NOMO-1 treated with DMSO at 0.1 percent for 48 hours (cell line): Measurements from ENCODE around the gene KHK.
A peak's percentile ranks its signal among the peaks of the same experiment; 100 is the strongest.

ENCODE experiments used
- DNase-seq: peaks from one replicate; lab custom pipeline; 2025; ENCODE audit not compliant: unreplicated experiment; lab: John Stamatoyannopoulos, UW

The KHK gene

DNA sequence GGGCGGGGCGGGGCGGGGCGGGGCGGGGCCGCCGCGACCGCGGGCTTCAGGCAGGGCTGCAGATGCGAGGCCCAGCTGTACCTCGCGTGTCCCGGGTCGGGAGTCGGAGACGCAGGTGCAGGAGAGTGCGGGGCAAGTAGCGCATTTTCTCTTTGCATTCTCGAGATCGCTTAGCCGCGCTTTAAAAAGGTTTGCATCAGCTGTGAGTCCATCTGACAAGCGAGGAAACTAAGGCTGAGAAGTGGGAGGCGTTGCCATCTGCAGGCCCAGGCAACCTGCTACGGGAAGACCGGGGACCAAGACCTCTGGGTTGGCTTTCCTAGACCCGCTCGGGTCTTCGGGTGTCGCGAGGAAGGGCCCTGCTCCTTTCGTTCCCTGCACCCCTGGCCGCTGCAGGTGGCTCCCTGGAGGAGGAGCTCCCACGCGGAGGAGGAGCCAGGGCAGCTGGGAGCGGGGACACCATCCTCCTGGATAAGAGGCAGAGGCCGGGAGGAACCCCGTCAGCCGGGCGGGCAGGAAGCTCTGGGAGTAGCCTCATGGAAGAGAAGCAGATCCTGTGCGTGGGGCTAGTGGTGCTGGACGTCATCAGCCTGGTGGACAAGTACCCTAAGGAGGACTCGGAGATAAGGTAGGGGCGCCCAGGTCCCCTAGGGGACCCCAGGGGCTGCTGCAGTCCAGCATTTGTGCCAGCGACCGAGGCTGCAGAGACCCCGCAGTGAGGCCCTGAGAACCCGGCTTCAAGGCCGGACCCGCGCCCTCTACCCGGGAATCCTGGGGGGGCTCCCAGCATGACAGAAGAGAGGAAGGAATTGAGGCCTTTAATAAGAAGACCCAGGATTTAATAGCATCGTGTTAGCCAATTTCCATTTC lies at the start of gene KHK:
KHK (plus strand) TSS at position 49 of the 870 bp plus-strand sequence; CDS start at position 537, 488 bp downstream.
- no peak for DNase-seq

- DNase-seq: no peak
Measured at GRCh38 chr2:27038012-27038411, 48.6 kb upstream of the KHK start.

GRCh38 chr2:27038631-27039339 lies 47.8 kb upstream of the KHK start:
- DNase-seq: no peak

GRCh38 chr2:27039426-27039825 lies 47.1 kb upstream of the KHK start:
- no peak for DNase-seq

DNA sequence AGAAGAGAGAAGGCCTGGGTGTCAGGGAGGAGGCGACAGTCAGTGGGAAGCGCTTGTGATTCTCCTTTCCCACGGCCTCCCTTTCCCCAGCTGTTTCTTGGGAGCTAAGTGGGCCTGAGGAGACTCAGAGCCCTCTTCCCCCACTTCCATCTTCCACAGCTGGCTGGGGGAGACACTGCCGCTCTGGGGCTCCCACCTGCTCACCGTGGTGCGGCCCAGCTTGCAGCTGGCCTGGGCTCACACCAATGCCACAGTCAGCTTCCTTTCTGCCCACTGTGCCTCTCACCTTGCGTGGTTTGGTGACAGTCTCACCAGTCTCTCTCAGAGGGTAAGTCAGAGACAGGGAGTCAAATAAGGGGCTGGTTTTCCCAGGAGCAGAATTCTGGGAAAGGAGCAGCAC lies 46.7 kb upstream of the KHK start:
- DNase-seq: no peak

GRCh38 chr2:27040282-27040681 lies 46.3 kb upstream of the KHK start:
- no peak for DNase-seq

DNA sequence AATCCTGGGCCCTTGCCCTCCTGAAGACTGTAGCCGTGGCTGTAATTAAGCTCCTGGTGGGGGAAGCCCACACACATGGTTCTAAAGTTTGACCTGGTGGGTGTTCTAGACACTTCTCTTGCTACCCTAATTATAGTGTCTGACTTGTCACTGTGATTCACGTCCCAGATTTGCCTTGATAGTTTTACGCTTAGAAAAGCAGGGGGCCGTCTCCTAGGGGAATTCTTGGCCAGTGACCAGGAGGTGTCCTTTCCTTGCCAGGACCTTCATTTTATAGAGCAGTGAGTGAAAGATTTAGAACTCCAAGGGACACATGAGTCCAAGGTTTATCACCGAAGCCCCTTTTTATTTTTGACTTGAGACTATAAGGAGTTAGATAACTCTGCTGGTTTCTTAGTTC lies 44.8 kb upstream of the KHK start:
- no peak for DNase-seq

- no peak for DNase-seq
Measured at GRCh38 chr2:27042159-27042661, 44.4 kb upstream of the KHK start.

GRCh38 chr2:27042985-27043634 lies 43.5 kb upstream of the KHK start:
- DNase-seq: no peak

- no peak for DNase-seq
Measured at GRCh38 chr2:27049422-27050280, 36.9 kb upstream of the KHK start.

DNA sequence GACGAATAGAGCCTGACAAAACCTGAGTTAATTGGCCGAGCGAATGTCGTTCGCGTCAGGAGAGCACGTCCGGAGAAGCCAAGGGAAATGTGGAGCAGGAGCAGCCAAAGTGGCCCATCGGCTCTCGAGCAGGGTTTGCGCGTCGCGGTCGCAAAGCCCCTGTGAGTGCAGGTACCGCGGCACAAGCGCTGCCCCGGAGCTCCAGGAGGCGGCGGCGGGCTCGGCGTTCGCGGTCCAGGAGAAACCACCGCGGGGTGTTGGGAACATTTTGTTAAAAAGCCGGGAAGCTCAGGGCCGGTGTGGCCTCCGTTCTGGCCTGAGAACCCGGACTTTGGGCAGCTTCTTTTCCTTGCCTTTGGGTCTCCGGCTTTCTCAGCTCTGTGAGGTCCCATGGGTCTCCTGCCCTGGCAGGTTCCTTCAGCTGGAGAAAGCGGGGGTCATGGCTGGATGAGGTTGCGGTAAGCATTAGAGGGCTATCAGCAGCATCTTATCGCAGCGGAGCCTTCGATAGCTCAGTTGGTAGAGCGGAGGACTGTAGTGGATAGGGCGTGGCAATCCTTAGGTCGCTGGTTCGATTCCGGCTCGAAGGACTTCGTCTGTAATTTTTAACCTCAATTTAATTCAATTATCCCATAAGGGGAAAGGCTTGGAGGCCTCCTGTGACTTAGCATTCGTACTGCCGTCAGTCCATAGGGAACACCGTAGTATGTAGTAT lies 36.1 kb upstream of the KHK start:
- peak; percentile 95 for DNase-seq

DNA sequence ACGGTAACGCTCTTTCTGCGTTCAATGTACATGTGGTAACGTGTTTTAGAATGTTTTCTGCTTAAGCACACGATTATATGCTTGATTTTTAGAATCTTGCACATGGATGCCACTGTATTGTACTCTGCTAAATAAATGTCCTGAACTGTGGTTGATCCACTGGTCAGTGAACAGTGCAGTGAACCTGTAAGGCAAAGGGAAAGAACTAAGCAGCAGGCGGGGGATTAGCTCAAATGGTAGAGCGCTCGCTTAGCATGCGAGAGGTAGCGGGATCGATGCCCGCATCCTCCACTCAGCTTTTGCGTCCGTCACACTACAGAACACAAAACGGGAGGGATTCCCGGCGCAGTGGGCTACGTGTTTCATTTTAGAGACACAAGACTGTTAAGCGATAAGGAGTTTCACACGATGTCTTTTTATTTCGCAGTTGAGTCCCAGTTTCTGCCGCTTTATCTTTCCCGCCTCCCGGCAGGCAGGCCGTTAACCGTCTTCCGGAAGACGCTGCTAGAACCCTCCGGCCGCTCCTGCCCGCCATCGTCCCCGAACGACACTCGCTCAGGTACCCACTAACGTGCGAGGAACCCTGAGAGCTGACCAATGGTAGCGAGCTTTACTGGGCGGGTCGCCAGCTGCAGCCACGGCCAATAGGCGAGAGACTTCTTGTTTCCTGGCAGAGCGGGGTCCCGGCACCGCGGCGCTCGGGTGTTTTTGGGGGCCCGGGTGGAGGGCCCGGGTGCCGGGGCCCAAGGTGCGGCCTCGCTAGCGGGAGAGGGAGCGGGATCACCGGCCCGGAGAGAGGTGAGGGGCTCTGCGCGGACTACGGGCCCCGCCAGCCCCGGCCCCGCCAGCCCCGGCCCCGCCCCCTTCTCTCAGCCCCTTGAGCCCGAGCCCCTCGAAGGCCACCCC lies 35.3 kb upstream of the KHK start, which contains the start of gene AGBL5:
AGBL5 (plus strand) TSS at position 673 of the 906 bp plus-strand sequence. CDS start 1,291 bp downstream, outside the sequence.
- DNase-seq: peak; percentile 92

DNA sequence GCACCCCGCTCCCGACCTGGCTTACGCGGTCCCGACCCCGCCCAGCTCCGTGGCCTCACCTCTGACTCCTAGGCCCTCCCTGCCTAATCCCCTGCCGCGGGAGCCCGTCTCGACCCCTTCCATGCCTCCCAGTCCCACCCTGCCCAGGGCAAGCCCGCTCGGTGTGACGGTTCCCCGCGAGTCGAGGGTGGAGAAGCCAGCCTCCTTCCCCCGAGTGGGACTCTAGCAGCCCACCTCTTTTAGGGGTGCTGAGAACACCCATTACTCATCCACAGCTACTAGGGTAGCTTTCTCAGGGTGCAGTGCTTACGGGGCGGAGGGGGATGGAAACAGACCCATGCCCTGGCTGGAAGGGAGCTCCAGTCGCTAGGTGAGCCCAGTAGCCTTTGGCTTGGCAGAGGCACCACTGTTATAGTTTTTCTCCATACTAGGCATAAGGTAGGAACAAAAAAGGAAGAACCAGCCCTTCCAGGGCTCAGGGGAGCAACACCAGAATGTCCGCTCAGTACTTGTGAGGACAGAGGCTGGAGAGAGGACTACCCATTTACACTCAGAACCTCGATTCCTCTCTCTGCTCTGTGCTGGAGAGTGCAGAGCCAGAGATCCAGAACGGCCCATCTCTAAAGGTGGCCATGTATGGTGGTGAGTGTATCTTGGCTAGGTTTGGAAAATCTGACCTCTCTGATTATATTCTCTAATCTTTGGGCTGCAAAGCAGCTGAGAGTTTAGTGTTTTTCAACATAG lies 34.5 kb upstream of the KHK start:
- no peak for DNase-seq

GRCh38 chr2:27053321-27053720 lies 33.3 kb upstream of the KHK start:
- no peak for DNase-seq

GRCh38 chr2:27053776-27054175 lies 32.8 kb upstream of the KHK start:
- DNase-seq: no peak

DNA sequence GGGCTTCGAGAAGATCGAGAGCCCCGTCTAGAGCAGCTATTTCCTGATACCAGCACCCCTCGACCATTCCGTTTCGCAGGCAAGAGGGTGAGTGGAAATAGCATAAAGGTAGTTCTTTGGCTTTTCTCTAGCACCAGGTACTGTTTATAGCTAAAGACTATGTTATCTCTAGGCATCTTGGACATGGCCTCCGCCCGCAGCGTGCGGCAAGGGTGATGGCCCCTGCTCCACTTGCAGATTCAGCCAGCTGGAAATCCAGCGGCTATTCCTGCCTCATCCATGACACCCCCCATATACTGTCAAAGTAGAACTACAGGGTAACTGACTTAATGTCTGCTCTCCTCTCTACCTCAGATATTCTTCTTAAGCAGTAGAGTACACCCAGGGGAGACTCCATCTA lies 31.9 kb upstream of the KHK start:
- no peak for DNase-seq

DNA sequence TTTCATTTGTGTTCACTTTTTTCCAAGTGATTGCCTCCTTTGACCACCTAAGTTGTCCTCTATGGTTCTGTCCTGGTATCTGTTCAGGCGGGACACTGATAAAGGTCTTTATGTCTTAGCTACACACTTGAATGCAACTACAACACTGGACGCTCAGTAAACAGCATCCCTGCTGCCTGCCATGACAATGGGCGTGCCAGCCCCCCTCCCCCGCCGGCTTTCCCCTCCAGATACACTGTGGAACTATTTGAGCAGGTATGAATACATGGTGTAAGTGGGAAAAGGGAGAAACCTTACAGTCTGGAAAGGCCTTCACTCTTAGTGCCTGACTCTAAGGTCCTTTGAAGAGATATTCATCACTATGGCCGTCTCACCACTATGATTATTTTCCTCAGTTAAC lies 29.4 kb upstream of the KHK start:
- DNase-seq: no peak

DNA sequence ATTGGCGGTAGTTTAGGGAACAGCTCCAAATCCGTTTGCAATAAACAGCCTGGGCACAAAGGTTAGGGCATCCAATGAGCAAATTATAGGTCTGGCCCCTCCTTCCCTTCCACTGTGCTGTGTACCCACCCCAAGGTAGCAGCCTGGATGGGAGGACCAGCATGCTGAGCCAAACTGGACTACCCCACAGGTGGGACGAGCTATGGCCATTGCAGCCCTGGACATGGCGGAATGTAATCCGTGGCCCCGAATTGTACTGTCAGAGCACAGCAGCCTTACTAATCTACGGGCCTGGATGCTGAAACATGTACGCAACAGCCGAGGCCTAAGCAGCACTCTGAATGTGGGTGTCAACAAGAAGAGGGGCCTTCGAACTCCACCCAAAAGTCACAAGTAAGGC lies 28.4 kb upstream of the KHK start:
- no peak for DNase-seq
